Activated CD4-positive, alpha-beta T cell treated with anti-CD3 and anti-CD28 coated beads, Interleukin-2, amount 50 U/mL, for 4 hours (primary cell): ENCODE measurements around the gene LCTL.
"Not testable (repeated sequence)": the region's sequence is repeated elsewhere in the genome, so short reads cannot be mapped to it uniquely, and the experiment has no call there.

Experiments
- DNase-seq, 2 experiments: peaks; one replicate each; pipeline ENCODE4 v3.0.0-alpha.2; 2020

LCTL gene

DNA sequence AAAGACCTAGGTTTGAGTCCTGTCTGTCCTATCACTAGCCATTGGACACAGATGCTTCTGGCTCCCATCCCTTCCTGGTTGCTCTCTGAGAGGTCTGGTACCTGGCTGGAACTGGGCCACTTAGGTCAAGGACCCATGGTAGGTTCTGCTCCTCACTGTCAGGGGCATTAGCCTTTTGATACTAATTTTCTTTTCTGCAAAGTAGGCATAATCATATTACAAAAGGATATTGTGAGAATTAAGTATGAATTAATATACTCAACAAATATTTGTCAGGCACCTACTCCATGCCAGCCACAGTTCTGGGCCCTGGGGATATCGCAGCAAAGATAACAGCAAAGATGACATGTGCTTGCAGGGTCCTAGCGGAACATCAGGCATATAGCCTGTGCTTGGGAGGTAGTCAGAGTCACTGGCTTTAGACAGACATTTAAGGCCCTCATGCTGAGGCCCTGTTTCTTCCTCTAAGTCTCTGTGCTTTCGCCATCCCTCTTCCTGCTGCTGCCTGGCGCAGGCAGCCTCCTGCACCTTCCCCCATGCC is 25.6 kb upstream of the LCTL start:
- DNase-seq: no peak

DNA sequence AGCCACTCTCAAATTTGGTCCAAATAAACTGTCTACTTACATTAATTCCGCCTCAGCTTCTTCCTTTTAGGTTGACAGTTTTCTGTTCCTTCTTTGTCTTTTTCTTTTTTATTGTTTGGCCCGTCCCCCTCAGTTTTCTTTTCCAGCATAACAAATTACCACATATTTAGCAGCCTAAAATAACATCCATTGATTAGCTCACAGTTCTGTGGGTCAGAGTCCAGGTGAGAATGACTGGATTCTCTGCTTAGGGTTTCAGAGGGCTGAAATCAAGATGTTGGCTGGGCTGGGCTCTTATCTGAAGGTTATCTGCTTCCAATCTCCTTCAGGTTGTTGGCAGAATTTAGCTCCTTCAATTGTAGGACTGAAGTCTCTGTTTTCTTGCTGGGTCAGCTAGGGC is 24.6 kb upstream of the LCTL start:
- DNase-seq: no peak

DNA sequence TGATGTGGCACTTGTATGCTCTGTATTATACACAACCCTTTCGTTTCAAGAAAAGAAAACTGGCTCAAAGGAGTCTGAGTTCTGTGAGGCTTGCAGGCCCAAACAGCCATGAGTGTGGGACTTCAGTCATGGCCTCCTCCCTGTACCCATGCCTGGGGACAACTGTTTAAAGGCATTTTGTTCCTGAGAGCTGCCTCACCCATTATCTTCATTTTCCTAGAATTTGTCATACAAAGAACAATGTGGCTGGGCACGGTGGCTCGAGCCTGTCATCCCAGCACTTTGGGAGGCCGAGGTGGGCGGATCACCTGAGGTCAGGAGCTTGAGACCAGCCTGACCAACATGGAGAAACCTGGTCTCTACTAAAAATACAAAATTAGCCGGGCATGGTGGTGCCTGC is 23.6 kb upstream of the LCTL start:
- DNase-seq: not testable (repeated sequence)

DNA sequence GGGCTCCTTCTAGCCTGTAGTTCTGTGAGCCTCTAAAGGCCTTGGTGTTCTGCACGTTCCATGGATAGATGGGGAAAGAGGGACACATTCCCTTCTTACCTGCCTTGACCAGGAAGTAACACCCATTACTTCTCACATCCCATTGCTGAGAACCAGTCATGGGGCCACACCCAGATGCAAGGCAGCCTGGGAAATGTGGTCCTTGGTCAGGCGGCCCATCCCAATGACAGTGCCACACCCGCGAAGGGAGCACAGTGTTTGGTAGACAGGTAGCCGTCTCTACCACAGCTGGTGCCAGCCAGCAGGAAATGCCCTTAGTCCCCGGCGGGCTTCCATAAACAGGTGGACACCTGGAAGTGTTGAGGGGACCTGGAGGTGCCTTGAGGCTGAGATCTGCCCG is 23.2 kb upstream of the LCTL start:
- no peak for DNase-seq

DNA sequence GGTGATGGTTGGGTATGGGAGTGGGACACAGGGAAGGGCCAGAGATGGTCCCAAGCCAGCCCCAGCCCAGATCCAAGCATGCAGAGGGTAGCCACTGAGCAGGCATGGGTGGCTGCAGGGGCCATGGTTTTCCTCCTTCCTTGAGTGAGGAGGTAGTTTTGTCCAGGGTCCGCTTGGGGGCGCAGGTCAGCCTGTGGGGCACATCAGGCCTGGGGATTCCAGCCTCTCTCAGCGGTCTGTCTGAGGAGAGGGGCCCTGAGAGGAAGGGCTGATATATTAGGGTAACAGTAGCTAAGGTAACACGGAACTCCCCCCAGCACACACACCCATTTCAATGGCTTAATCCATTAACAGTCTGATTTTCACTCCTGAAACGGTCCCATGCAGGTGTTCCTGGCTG is 22.7 kb upstream of the LCTL start:
- no peak for DNase-seq

DNA sequence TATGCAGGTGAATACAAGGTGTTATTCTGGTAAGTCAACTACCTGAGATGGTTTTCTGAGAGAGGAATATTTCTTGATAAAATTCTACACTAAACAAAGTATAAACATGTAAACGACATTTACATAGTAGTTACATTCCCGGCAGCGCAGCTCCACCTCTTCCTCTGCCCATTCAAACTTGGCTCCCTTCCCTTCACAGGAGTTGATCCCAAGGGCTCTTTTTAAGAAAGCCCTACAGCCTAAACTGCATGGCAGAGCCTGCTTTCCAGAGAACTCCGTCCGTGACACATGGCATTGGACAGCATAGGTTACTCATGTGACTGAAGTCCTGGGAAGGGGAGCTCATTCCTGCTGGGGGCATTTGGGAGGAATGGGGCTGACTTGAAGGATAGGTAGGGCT is 22.0 kb upstream of the LCTL start:
- no peak for DNase-seq

DNA sequence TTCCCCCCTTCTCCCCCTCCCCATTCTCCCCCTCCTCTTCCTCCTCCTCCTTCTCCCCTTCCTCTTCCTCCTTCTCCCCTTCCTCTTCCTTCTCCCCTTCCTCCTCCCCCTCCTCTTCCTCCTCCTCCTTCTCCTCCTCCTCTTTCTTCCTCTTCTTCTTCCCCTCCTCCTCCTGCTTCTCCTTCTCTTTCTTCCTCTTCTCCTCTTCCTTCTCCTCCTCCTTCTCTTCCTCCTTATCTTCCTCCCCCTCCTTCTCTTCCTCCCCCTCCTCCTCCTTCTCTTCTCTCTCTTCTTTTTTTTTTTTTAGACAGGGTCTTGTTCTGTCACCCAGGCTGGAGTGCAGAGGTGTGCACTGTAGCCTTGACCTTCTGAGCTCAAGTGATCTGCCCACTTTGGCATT is 21.2 kb upstream of the LCTL start:
- DNase-seq: no peak

DNA sequence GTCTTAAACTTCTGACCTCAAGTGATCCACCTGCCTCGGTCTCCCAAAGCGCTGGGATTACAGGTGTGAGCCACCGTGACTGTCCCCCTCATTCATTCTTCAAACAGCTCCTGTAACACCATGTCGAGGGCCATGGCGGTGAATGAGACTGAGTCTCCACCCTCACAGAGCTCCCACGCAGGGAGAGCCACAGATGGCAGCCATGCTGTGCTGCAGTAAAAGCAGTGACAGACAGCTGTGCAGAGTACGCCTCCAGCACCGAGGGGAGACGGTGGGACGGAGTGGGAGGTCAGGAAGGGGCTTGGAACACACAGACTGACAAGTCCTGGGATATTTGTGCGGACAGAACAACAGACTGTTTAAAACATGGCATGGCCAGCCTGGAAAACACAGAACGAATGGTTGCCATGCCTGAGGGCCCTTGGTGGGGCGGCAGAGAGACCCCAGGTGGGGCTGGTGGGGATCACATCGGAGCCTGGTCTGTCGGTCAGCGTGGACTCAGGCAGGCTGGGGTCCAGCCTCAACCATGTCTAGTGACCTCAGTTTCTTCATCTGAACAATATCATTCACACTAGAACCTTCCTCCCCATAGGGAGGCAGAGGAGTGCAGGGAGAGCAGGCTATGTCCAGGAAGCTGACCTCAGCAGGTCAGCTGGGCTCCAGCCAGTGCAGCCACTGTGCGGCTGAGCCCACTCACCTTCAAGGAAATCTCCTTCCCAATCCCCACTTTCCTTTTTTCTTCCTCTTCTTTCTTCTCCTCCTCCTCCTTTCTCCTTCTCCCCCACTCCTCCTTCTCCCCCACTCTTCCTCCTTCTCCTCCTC is 20.6 kb upstream of the LCTL start:
- DNase-seq: no peak

DNA sequence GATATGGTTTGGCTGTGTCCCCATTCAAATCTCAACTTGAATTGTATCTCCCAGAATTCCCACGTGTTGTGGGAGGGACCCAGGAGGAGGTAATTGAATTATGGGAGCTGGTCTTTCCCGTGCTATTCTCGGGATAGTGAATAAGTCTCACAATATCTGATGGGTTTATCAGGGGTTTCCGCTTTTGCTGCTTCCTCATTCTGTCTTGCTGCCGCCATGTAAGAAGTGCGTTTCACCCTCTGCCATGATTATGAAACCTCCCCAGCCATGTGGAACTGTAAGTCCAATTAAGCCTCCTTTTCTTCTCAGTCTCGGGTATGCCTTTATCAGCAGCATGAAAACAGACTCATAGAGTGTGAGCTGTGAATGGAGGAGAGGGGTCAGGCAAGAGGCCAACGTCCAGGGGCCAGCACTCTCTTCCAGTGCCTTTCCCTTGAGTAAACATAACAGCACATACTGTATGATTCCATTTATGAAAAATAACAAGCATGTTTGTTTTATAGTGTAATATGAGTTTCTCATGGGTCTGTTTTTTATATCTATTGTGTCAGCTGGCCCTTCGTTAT is 16.3 kb upstream of the LCTL start:
- DNase-seq: no peak

DNA sequence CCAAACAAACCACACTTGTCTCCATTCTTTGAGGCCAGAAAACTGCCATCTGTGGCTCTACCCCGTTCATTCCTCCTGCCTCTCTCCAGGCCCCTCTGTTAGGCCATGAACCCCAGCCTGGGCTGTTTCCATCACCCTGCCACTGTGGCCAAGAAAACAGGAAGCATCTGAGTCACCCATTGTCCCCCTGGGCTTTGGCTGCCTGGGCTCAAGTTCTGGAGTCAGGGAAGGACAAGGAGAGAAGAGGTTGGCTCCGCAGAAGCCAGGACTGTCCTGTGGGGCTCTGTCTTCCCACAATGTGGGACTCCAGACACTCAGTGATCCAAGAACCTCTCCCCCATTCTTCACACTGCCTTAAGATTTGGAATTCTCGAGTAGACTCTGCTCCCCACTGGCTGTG is 14.8 kb upstream of the LCTL start:
- no peak for DNase-seq

DNA sequence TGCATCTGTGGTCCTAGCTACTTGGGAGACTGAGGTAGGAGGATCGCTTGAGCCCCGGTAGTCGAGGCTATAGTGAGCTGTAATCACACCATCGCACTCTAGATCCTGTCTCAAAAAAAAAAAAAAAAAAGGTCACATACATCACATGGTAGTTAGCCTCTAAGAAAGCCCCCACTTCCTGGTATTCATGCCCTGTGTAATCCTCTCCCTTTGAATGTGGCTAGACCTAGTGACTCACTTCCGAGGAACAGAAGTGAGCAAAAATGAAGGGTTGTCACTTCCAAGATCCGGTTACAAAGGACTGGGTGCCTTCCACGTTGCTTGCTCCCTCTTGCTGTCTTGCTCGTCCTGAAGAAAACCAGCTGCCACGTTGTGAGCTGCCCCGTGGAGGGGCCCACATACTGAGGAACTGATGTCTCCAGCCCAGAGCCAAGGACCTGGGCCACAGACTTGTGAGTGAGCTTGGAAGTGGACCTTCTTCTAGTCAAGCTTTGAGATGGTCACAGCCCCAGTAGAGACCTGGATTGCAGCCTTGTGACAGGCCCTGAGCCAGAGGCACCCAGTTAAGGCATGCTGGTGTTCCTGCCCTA is 12.6 kb upstream of the LCTL start:
- DNase-seq: no peak

DNA sequence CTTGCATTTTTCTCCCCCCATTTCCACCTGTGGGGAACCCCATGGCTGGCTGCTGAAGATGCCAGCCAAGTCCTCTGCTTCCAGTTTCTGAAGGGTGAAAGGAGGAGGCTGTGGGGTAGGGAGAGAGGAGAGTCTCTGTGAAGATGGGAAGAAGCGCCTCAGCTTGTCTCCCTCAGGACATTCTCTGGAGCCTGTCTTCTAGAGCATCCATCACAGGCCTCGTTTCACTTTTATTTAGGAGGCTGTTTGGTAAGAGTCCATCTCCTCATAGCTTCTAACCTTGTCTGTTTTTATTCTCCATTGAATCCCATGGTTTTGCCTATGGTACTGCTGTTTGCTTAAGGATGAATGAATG is 8.8 kb upstream of the LCTL start:
- DNase-seq: no peak

DNA sequence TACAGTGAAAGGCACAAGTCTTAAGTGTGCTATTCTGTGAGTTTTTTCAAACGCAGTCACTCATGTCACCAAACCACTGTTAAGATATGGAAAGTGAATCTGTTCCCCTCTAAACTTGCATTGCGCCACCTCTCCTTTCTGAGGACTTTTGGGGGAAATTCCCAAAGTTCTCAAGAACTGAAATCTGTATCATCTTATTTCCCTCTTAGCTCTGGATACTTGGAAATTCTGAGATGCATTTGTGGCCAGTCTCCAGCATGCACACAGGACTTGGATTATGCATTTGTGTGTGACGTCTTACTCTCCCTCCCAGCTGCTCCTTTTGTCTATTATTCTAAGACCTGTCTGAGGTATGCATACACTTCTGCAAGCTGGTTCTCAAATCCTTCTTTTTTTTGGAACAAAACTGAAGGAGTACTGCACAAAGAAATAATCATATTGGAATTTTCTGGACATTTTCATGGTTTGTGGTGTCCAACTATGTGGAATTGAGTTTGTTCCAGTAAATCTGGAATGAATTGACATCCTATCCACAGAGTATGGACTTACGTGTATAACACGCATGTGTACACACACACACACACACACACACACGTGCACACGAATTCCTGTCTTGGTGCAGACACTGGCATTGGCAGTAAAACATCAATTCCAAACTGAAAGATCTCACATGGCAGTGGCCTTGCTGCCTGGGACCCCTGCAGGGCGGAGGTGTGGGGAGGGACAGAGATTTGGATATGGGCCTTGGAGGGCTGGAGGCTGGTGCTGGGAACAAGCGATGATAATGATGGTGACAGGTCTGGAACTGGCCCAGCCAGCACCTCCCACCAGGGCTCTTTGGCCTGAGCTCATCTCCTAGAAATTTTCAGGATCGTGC is 8.2 kb upstream of the LCTL start:
- DNase-seq: no peak

DNA sequence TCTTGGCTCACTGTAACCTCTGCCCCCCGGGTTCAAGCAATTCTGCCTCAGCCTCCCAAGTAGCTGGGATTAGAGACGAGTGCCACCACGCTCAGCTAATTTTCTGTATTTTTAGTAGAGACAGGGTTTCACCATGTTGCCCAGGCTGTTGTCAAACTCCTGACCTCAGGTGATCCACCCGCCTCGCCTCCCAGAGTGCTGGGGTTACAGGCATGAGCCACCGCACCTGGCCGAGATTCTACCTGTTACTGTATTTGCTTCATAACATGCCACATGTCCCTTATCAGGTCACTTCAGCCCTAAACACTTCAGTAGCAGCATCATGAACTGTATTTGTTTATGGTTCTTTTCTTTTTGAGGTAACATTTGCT is 7.5 kb upstream of the LCTL start:
- no peak for DNase-seq

DNA sequence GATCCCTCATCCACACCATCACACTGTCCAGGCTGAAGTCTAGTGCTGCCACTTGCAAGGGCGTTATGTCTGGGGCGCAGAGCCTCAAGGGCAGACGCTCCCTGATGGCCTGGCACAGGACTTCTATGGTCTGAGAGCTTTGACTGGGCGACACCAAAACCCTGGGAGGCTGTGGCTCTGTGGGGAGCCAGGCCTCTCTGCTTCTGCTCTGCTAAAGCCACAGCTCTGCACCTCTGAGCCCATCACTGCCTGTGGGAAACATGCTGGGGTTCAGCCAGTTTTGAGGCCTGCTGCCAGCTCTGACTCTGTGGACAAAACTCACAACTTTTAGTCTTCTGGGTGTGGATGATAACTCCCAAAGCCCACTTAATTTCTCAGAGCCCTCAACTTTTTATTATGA is 6.3 kb upstream of the LCTL start:
- DNase-seq: no peak

DNA sequence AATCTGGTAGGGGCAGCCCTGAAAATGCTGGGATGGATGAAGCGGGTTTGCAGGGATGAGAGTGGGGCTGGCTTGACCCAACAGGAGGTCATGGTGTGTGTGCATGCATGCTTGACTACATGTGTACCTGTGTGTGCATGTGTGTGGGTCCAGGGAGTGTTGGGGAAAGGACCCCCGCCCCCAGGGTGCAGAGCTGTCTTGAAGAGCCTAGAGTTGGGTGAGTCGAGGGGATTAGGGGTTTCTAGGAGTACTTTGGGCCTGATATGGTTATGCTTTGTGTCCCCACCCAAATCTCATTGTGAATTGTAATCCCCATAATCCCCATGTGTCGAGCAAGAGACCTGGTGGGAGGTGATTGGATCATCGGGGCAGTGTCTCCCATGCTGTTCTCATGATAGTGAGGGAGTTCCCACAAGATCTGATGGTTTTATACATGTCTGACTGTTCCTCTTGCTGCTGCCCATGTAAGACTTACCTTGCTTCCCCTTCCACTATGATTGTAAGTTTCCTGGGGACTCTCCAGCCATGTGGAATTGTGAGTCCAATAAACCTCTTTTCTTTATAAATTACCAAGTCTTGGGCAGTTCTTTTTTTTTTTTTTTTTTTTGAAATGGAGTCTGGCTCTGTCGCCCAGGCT is 5.2 kb upstream of the LCTL start:
- no peak for DNase-seq

DNA sequence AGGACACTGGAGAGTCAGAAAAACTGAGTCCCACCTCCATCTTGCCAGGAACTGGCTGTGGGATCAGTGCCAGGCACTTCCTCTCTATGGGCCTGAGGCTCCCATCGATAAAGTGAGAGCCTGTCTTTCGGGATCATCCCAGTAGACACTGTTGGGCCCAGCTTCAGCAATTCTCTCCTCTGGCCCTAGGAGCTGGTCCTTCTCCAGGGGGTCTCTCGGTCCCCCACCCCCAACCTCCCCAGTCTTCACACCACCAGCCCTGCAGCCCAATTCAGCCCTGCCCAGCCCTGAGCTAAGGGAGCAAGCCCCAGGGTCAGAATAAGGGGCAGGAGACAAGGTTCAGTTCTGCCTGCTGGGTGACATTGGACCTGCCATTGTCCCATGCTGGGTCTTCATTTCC is 4.5 kb upstream of the LCTL start:
- no peak for DNase-seq

DNA sequence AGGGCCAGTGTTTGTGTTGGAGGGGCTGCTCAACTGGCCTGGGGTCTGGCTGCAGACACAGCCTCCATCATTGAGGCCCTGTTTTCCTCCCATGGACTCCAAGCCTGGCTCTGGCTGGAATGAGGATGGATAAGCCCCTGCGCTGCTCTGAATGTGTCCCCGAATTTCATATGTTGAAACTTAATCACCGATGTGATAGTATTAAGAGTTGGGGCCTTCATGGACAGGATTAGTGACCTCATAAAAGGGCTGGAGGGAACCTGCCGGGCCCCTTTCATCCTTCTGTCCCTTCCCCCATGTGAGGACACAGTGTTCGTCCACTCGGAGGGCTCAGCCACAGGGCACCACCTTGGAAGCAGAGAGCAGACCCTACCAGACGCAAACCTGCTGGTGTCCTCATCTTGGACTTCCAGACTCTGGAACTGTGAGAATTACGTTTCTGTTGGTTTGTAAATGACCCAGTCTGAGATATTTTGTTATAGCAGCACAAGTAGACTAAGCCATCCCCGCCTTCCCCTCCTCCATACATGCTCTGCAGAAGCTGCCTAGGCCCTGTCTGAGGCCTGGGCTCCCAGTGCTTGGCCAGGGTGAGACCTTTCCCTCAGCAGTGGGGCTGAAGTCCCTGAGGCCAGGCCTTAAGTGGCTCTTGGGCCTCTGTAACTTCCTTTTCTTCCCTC is 3.8 kb upstream of the LCTL start:
- no peak for DNase-seq

DNA sequence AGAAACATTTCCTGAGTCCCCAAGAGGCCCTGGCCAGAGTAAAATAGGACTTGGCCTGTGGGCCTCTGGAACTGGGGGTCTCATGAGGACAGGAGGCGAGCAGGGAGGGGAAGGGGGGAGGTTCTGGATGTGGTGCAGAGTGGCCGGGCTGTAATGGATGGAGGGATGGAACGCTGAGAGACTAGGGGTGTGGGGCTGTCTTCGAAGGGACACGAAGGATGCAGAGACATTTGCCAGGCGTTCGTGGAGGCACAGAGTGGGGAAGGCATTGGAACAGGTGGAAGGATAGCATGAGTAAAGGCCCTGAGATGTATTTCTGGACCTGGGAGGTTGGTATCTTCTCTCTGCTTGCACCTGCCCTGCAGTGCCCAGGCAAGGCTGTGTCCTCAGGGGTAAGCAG is 2.1 kb upstream of the LCTL start:
- DNase-seq: no peak

DNA sequence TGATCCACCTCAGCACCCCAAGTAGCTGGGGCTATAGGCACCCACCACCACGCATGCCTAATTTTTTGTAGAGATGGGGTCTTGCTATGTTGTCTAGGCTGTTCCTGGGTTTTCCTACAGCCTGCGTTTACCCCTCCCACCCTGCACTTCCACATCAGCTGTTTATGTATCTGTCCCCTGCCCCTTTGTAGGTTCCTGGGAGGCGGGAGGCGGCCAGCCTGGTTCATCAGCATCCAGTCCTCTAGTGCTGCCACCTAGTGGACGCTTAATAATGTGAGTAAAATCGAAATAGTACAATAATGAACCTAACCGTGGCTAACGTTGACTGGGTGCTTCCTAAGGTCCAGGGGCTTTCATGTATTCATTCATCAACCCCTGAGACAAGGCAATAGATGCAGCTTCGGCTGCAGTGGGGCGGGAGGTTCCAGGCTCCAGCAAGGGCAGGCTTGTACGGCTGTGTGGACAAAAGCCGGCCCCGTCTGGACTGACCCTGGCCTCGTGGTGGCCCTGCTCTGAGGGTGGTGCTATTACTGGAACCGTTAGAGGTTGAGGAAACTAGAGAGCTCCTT is 1.2 kb upstream of the LCTL start:
- DNase-seq: peak; percentile 35 to 38

DNA sequence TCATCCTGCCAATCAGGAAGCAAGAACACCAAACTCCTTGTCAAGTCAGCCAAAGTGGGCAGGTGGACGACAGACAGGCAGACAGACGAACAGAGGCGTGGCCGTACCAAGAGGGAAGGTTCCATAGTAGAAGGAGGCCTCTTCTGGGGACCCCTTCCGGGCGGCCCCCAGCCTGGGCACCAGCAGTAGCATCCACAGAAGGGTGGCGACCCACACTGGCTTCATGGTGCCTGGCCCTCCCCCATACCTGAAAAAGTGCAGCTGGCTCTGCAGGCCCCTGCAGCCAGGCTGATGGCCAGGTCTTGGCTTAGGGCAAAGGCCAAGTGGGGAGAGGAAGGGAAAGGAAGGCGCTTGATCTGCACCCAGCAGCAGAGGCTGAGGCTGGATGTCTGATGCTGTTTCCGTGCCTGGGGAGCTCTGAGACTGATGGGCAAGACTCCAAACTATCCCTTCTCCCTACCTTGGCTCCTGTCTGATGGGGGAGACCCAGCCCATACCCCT is 607 bp downstream of the LCTL start:
- no peak for DNase-seq
